Globus pallidus (tissue), 1 donor: ENCODE data around the gene ALAS1.

ENCODE experiments used
- DNase-seq: peaks from one replicate; pipeline ENCODE4 v3.0.0-alpha.2; 2015; ENCODE audit warnings: low spot score

Gene ALAS1

DNA sequence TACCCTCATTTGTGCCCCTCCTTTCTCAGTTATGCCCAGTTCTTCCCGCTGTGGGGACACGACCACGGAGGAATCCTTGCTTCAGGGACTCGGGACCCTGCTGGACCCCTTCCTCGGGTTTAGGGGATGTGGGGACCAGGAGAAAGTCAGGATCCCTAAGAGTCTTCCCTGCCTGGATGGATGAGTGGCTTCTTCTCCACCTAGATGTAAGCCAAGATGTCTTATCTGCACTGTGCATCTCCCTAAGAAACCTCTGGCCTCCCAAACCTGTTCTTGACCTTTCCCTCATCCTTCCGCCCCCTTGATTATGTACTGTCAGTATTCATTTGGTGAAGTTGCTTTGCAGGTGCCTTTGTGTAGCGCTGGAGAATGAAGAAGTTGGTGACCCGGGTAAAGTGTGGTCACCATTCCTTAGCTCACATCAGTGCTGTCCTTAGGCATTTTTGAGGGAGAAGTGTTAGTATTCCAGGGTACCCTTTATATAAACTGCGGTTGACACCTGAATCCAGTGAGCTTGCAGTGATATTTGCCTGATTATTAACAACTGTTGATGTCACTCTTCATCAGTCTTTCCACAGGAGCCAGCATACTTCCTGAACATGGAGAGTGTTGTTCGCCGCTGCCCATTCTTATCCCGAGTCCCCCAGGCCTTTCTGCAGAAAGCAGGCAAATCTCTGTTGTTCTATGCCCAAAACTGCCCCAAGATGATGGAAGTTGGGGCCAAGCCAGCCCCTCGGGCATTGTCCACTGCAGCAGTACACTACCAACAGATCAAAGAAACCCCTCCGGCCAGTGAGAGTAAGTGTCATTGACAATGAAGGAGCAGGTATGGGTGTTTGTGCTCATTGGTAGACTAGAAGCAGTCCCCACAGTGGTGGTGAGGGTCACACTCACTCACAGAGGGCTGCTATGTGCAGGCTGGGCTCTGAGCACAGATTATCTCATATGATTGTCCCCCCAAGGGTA is 966 bp downstream of the ALAS1 start:
- DNase-seq = no peak

DNA sequence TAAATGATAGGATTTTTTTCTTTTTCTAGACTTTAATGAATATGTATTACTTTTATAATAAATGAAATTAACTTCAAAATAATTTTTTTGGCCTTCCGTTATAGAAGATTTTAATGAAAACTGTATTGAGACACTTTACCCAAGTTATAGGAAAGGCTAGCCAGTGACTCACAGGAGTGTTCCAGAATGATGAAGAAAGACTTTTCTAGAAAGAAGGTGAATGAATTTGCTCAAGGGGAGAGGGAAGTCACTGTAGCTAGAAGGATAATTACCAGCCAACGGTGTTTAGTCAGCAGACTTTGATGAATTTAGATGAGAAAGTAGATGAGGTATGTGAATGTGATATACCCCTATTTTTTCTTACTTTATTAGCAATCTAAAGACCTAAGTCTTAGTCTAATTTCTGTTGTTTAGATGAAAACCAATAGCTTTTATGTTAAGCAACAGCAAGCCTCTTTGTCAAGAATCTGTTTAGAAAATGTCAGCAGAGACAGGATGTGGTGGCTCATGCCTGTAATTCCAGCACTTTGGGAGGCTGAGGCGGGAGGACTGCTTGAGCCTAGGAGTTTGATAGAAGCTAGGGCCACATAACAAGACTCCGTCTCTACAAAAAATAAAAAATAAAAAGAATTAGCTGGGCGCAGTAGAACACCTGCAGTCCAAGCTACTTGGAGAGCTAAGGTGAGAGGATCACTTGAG is 3.2 kb downstream of the ALAS1 start:
- DNase-seq = no peak

DNA sequence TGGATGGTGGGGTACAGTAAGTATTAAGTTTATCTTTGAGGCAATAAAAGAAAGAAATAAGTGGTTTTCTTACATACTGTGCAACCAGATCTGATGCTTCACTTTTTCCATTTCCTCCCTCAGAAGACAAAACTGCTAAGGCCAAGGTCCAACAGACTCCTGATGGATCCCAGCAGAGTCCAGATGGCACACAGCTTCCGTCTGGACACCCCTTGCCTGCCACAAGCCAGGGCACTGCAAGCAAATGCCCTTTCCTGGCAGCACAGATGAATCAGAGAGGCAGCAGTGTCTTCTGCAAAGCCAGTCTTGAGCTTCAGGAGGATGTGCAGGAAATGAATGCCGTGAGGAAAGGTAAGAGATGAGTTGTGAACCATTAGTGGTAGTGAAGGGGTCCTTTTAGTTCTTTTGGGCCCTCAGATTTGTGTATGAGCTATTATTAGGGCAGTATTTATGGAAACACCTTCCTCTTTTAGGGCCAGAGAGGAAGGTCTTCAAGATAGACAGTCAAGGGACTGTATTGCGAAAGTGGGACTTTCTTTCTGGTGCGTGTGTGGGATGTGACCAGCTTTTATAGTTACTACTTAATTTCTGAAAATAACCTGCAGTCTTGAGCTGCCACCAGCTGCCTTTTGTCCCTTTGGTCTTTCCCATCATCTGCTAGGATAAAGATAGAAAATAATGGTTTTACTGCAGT is 4.6 kb downstream of the ALAS1 start:
- no peak for DNase-seq

DNA sequence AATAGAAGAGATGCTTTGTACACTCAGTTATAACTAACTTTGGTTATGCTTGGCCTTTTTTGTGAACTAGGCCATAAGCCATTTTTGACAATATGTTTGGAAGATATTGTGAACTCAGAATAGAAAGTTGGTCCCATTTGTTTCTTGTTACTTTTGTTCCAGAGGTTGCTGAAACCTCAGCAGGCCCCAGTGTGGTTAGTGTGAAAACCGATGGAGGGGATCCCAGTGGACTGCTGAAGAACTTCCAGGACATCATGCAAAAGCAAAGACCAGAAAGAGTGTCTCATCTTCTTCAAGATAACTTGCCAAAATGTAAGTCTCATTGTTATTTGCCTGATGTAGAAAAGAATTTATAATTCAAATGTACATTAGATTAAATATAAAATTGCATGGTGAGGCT is 5.7 kb downstream of the ALAS1 start:
- no peak for DNase-seq

DNA sequence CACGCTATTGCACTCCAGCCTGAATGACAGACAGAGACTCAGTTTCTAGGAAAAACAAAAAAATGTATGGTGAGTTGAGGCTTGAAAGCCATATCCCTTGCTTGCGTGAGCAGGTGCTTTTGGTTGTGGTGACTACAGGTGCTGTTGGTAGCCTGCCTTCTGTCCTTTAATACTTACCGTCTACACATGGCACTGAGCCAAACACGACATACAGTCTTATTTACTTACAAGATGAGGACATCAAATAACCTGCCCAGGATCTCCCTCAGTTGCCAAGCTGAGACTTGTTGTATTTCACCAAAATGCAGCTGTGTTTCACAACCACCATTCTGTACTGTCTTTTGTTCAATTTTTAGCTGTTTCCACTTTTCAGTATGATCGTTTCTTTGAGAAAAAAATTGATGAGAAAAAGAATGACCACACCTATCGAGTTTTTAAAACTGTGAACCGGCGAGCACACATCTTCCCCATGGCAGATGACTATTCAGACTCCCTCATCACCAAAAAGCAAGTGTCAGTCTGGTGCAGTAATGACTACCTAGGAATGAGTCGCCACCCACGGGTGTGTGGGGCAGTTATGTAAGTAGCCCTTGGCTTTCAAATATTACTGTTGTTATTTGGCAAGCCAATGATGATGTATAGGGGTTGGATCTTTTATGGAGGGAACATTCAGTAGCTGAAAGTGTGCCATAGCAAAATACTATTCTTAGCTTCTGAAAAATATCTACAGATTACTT is 6.5 kb downstream of the ALAS1 start:
- DNase-seq = no peak

DNA sequence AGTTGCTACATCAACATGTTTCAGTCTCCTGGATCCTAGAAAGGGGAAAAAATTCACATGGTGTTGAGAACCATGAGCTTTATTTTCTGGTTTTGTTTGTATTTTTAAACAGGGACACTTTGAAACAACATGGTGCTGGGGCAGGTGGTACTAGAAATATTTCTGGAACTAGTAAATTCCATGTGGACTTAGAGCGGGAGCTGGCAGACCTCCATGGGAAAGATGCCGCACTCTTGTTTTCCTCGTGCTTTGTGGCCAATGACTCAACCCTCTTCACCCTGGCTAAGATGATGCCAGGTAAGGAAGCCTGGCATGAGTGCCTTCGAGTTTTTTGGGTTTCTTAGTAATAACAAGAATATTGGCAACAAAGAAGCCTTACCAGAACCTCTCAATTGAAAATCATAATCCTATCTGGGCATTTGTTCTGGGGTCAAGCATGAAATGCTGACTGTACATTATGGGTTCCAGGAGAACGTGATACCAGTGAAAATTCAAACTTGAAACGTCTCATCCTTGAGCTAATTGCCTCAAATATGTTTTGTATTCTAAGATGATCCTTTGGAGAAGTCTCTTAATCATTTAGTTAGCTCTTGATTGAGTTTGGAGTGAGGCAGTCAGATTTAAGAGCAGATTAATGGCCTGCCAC is 7.9 kb downstream of the ALAS1 start:
- no peak for DNase-seq

DNA sequence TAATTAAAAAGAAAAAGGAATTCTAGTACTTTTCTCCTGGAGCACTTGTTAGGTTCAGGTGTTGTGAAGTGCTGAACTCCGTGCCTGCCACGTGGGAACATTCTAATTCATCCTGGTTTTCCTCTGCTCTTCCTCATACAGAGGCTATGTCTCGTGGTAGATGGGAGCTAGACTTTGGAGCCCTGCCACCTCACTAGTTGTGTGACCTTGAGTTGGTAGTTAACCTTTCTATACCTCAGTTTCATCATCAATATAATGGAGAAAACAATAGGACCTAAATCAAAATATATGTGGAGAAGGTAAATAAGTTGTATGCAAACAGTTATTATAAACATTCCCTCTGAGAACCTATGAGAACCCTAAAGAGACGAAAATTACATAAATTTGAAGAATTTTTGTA is 10.6 kb downstream of the ALAS1 start:
- DNase-seq = no peak

DNA sequence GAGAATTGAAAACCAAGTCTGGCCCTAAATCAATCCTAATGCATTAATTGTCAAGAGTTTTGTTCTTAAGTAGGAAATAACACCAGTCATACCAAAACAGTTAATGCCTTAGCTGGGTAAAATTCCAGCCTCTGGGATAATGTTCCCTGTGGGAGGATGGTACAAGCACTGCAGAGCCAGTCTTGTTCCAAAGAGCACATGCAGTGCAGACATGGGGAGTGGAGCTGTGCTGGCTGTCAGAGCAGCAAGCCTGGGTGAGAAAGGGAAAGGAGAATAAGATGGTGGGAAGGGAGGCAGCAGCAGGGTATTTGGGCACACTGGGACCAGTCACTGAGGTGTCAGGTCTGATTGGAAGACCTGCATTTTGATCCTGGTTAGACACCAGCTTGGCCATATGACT is 12.1 kb downstream of the ALAS1 start:
- no peak for DNase-seq

DNA sequence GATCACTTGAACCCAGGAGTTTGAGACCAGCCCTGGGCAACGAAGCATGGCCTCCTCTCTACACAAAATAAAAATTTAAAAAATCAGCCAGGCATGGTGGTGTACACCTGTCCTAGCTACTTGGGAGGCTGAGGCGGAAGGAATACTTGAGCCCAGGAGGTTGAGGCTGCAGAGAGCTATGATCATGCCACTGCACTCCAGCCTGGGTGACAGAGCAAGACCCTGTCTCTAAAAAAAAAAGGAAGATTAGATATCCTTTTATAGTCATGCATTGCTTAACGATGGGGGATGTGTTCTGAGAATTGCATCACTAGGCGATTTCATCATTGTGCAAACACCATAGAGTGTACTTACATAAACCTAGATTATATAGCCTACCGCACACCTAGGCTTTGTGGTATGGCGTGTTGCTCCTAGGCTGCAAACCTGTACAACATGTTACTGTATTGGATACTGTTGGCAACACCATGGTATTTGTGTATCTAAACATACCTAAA is 12.6 kb downstream of the ALAS1 start:
- no peak for DNase-seq

DNA sequence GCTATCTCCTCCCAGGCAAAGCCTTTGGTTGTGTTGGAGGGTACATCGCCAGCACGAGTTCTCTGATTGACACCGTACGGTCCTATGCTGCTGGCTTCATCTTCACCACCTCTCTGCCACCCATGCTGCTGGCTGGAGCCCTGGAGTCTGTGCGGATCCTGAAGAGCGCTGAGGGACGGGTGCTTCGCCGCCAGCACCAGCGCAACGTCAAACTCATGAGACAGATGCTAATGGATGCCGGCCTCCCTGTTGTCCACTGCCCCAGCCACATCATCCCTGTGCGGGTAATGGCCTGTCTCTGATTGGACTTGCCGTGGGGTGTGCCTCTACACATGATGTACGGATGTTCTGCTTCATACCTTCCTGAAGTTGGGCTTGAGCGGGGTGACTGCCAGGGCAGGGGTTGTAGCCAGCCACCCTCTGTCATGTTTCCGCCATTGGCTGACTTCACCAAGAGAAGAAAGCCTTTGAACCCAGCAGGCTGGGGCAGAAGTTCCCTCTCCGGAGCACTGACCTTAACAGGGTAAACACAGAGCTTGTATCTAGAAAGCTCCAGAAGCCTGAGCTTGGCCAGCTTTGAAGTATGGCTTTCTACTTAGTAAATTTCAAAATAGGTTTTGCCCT is 13.4 kb downstream of the ALAS1 start:
- no peak for DNase-seq

DNA sequence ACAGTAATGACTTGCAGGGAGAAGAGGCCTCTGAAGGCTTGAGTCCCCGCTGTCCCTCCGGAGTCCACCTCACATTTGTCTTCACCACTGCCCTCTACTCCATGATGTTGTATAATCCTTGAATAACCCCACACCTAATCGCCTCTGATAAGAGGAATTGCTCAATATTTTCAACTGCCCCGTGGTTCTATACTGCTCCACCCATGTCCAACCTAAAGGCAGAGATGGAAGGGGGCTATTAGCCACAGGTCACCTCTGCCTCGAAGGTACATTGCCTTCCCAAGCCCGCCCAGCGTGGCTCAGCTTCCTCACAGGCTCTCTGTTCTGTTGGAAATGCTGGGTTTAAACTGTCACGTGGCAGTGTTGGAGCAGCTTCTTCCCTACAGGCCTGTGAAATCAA is 15.0 kb downstream of the ALAS1 start:
- DNase-seq = no peak

DNA sequence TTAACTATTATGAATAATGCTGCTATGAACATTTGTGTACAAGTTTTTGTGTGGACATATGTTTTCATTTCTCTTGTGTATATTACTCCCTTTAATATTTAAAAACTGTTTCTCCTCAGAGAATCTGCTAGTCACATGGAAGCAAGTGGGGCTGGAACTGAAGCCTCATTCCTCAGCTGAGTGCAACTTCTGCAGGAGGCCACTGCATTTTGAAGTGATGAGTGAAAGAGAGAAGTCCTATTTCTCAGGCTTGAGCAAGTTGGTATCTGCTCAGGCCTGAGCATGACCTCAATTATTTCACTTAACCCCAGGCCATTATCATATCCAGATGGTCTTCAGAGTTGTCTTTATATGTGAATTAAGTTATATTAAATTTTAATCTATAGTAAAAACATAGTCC is 15.9 kb downstream of the ALAS1 start:
- DNase-seq = no peak

DNA sequence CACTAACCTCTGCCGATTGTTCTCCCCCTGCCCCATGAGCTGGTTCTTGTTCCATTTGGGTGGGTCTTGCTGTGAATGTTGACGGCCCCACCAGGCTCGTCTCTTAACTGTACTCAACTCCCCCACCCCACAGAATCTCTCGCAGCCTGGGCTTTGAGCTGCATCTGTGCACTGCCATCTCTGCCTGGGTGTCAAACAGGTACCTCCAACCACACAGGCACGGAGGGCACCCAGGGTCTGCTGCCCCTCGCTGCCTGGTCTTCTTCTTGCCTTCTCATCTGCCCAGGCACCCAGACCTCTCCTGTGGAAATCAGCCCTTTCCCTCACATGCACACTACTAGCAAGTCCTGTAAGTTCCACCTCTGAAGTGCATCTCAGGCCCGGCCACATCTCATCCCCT is 17.4 kb downstream of the ALAS1 start:
- no peak for DNase-seq

DNA sequence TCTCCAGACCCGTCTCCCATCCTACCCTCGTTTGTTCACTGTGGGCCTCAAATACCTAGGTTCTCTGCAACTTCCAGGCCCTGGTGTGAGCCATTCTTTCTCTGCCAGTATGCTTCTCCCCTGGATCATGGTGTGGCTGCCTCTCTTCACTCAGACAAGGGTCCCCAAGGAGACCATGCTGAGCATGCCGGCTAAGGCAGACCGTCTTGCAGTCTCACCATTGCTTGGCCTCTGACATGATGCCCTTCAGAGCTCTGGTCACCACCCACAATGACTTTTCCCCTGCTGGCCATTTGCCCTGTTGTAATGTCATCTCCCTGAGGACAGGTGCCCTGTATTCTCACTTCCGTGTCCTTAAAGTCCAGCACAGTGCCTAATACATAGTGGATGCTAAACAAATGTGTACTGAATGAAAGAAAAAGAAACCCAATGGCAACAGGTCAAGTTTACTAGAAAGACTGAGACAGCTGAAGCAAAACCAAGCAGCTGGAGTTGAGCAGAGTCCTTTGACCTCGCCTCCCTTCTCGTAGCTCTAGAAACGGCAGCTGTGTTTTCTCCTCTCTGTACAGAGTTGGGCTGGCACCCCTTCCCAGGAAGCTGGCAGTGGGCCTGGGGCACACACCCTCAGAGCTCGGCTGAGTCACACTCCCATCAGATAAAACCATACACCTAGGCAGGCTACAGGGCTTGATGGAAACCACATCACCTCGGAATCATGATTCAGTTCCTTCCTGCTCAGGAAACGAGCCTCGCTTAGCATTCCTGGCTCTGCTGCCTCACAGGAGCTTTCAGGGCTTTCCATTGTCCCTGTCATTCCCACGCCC is 18.8 kb downstream of the ALAS1 start:
- no peak for DNase-seq

DNA sequence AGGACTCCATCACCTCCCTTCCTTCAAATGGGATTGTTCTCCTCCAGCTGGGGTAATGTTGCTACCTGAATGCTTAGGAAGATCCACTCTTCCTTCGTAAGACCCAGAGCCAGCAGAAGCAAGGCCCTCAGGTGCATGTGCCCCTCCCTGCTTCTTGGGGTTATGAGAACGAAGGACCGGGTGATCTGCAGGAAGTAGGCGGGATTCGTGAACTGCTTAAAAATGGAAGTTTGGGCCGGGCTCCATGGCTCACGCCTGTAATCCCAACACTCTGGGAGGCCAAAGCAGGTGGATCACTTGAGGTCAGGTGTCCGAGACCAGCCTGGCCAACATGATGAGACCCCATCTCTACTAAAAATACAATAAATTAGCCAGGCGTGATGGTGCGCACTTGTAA is 19.4 kb downstream of the ALAS1 start:
- DNase-seq = no peak

DNA sequence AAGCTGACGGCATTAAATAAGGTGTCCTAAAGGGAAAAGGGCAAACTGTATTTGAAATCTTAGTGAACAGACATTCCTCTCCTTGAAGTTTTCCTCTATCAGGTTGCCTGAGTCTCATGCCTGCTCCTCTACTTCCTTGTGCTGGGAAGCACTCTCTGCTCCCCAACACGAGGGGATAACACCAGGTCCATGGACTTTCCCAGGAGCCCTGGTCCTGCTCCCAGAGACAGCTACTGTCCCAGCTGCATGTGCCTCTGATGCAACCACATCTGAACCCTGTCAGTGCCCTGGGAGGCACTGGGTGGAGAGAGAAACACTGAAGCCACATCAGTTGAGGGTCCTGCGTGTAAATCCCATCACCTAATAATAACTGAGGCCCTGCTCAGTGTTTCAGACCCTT is 20.1 kb downstream of the ALAS1 start:
- no peak for DNase-seq

DNA sequence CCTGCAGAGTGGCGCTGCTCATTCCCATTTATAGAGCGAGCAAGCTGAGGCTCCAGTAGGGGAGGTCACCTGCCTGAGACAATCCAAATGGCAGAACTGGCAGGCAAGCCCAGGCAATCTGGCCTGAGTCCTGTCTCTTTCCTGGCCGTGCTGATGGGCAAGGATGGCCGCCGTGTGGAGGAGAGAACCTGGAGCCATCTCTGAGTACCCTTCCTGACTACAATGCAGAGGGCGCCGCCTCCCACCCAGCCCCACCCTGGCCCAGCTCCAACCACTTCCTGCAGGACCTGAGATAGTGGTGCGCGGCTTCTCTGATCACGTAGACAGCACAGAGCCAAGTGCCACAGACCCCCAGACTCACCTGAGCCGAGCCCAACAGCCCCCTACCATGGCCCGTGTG is 20.5 kb downstream of the ALAS1 start:
- DNase-seq = no peak

DNA sequence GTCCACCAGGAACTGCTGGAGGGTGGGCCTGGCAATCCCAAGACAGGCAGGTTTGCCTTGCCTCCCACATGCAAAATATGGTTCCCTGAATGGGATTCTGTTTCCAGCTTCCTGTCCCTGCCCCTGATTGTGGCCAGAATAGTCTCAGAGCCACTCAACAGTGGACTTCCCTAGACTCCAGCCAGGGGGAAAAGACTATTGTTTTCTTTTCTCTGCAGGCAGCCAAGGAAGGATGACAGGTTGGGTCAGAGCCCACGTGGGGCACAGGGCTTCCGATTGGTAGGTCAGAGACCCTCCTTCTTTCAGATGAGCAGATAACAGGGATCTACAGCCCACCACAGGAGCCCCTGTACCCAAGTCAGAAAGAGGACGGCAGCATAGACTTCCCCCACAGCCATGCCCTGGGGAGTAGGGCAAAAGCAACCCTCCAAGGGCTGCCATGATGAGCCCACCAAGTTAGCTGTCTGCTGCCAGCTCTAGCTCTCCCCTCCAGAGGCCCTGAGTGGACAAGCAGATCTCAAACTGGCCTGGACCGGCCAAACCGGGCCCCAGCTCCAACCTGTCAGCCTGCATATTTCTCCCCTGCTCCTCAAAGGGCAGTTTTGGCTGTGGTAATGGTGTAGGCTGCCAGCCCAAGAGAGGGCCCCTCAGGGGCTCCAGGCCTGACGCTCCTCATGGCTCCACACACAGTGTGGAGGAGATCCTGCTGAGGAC is 21.1 kb downstream of the ALAS1 start:
- DNase-seq = no peak

DNA sequence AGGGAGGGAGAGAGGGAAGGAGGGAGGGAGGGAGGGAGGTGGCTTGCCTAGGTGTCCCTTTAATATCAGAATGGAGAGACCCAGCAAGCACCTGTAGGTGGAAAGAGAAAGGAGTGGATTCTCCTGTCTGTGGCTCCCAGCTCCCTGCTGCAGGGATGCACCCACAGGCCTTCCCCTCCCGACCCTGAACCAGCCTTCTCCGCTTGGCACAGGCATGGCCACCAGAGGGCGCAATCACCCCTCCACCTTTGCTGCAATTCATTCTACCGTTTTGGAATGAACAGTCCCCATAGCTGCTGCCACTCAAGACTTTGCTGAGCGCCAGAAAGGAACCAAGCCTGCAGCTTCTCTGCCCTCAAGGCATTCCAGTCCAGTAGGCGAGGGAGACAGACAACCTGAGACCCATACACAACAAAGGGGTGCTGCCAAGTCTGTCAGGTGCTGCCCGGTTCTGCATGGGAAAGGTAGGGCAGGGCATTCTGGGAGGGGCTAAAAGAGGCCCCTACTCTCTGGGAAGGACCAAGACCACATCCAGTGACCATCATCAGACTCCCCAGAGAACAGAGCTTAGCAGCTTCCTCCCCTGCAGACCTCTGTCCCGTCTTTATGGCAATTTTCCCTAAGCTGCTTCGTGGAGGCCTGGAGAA is 22.5 kb downstream of the ALAS1 start:
- peak; percentile 65 for DNase-seq
